COR-L47 (cell line): ENCODE results near the gene LARP4B.

Source experiments
- DNase-seq: peaks from one replicate; lab custom pipeline; 2025; lab: John Stamatoyannopoulos, UW

Gene LARP4B

DNA sequence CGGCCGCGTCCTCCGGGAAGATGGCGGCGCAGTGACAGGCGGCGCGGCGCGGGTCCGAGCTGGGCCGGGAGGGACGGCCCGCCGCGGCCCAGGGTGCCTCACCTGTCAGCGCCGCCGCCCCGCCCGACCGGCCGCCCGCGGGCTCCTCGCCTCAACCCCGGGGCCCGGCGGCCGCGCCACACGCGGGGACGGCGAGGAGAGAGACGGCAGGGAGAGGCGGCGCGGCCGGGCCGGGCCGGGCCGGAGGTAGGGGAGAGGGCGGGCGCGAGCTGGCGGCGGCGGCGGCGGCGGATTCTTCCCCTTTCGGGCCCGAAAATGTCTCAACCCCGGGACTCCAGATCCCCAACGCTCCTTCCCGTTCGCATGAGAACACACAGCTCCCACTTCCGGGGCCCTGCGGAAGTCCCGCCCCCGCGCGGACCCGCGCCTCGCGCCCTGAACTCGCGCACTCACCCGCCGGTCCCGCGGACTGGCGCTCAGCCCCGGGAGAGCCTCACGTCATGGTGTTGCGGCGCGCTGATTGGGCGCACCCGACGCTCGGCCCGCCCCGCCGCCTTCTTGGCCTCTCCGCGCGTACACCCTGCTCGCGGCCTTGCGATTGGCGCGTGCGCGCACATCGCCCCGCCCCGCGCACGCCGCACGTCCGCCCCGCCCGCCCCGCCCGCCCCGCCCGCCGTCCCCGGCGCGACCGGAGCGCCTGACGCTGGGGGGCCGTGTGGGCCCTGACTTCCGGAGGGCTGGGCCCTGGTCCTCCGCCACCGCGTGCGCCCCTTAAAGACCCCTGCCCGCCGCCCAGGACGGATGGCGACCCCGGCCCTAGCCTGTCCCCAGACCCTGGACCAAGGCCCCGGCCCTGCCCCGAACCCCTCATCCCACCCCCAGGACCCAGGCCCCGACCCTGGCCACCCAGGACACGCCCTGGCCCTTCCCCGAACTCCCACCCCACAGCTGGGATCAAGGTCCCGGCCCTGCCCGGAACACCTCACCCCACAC lies at the start of gene LARP4B:
Gene LARP4B (minus strand): TSS at position 380 of the 993 bp plus-strand sequence. CDS start 45,984 bp downstream, outside the sequence.
- DNase-seq = peak; percentile 85

GRCh38 chr10:980468-981093 lies 49.1 kb upstream of the LARP4B start:
- DNase-seq = no peak

- no peak for DNase-seq
Observed at GRCh38 chr10:978826-979421, 47.4 kb upstream of the LARP4B start.

DNA sequence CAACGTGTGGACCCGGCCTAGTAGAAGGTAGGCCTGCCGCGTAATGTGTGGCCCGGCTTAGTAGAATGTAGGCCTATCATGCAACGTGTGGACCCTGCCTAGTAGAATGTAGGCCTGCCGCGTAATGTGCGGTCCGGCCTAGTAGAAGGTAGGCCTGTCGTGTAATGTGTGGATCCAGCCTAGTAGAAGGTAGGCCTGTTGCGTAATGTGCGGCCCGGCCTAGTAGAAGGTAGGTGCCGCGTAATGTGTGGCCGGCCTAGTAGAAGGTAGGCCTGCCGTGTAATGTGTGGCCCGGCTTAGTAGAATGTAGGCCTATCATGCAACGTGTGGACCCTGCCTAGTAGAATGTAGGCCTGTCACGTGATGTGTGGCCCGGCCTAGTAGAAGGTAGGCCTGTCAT lies 44.8 kb upstream of the LARP4B start:
- no peak for DNase-seq

GRCh38 chr10:974785-975074 lies 43.2 kb upstream of the LARP4B start:
- DNase-seq = no peak

GRCh38 chr10:974038-974784 lies 42.7 kb upstream of the LARP4B start:
- no peak for DNase-seq

- no peak for DNase-seq
Observed at GRCh38 chr10:972763-973162, 41.3 kb upstream of the LARP4B start.

DNA sequence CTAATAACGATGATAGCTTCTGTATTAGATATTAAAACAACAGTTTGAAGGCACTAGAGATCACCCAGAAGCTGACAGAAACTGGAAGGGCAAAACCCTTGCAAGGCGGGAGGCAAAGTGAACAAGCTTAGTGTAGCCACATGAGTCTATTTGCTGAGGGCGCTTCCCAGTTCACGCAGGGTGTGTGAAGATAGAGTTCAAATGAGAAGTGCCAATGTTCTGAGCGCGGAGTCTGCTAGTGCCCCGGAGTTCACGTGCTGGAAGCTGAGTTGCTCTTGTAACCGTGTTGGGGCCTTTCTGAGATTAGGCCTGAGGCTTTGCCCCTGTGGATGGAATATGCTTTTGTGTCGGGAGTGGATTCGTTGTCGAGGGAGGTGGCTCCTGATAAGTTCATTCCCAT lies 40.1 kb upstream of the LARP4B start:
- DNase-seq = no peak

GRCh38 chr10:971150-971542 lies 39.6 kb upstream of the LARP4B start:
- DNase-seq = no peak

DNA sequence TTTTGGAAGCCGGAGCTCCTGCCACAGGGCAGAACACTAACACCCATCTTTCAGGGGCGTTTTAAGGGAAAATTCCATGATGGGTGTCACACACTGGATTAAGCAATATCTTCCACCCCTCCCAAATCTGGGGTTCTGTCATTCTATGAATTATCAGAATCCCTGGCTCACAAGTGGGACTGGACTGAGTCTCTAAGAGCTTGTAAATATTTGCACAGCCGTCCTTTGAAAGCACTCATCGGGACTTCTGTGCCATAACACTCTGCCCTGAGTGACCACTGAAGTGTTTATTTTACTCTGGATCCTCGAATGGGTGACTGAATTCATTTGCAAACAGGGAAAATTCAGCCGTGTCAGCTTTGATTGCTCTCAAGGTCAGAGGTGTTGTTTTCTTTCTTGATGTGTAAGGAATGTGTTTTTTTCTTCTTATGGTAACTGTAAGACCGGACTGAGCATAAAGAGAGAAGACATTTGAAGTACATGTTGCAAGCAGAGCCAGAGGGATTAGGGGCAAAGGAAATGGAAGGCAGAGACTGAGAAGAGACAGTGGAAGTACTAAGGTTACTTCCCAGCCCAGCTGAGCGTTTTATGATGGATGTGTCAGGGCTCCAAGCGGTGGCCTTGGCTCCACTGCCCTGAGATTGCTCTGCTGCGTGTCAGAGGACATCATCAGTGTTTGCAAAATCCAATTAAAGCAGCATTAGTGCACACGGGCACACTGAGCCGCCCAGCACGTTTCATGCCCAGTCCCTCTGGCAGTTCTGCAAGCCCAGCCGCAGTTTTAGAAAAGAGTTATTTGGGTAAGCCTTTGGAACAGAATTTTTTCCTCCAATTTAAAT lies 39.0 kb upstream of the LARP4B start:
- DNase-seq = no peak

DNA sequence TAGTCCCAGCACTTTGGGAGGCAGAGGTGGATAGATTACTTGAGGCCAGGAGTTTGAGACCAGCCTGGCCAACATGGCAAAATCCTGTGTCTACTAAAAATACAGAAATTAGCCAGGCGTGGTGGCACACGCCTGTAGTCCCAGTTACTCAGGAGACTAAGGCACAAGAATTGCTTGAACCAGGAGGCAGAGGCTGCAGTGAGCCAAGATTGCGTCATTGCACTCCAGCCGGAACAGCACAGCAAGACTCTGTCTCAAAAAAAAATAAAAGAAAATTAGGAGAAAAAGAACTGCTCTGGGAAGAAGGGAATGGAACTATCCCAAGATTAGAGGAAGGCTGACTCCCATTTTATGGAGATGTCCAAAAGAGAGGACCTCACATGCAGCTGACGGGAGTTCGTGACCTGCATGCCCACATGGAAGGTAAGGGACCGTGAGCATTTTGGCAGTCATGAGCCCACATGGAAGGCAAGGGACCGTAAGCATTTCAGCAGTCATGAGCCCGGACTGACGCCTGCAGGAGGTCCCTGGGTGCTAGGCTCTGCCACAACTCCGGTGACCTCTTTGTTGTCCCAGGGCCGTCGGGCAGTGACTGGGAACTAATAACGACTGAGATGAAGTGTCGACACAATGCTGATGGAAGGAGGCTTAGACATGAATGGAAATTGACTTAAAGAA lies 38.1 kb upstream of the LARP4B start:
- DNase-seq = no peak

GRCh38 chr10:968546-969199 lies 37.2 kb upstream of the LARP4B start:
- no peak for DNase-seq

GRCh38 chr10:966466-967235 lies 35.1 kb upstream of the LARP4B start:
- no peak for DNase-seq

DNA sequence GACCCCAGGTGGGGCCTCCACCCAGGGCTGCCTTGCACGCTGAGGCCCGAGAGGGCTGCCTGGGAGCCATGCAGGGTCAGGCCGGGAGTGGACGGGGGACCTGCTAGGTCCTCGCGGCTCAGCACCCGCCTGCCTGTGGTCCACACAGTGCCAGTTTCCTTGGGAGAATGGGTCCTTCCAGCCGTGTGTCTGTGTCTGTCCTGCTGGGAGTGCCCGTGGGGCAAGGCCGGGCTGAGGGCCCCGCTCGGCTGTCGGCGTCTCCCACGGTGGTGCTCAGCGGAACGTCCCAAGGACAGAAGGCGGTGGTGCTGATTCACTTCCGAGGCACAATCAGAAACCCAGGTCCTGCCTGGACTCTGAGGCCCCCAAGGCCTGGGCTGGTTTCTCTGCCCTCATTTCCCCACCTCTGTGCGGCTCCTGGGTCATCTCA lies 33.5 kb upstream of the LARP4B start:
- DNase-seq = no peak

DNA sequence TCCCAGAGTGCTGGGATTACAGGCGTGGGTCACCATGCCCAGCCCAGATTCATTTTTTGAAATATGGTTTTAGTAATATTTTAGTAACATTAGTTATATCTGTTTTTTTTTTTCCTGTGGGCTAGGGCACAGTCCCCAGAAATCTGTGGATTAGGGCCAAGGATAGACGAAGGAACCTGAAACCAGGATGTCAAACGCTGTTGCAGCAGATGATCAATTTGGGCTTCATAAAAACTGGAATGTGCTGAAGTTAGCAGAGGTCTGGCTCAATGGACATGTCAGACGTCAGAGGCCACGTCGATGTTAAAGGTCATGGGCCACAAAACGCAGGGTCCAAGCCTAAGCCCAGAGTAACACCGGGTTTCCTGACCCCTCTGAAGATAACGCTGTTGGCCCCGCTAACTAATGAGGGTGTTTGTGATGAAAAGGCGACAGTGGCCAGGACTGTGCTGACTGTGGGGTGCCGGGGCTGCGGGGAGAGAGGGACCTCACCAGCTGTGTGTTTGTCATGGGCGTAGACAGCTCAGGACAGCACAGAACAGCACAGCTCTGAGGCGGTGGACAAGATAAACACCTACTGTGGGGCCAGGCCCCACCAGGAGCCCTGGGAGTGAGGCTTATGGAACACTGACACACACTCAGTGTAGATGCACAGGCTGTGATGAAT lies 32.9 kb upstream of the LARP4B start:
- DNase-seq = no peak

- DNase-seq = no peak
Observed at GRCh38 chr10:963655-964054, 32.1 kb upstream of the LARP4B start.

- no peak for DNase-seq
Observed at GRCh38 chr10:963186-963585, 31.7 kb upstream of the LARP4B start.

GRCh38 chr10:962342-962741 lies 30.8 kb upstream of the LARP4B start:
- no peak for DNase-seq

DNA sequence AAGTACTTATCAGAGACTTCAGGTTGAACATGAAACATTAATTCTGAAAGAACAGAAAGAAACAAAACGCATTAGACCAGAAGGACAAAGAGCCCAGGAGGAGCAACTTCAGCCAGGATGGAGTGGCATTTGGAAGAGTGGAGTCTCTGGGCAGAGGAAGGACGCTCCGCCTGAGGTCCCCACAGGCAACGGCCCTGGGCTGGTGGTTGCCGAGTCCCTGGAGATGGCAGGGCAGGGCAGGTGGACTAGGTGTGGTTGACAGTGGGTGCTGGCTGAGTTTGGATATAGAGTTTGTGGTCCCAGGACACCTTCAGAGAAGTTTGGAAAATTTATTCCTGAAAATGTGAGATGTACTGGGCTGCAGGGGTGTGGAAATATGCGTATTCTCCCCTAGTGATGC lies 27.4 kb upstream of the LARP4B start:
- no peak for DNase-seq
